ENCODE data around the gene PPIP5K2. TPM values are rescaled to one million over a fixed set of nuclear protein-coding genes. Genes with fewer than 3 reads are reported as not detected.
A peak's percentile ranks its signal among the peaks of the same experiment; 100 is the strongest.
"Not testable (repeated sequence)": the region's sequence is repeated elsewhere in the genome, so short reads cannot be mapped to it uniquely, and the experiment has no call there.

PPIP5K2 gene
- total and polyA plus RNA-seq, 10 donors = 22.3 to 79.8 (median 63.5) TPM

DNA sequence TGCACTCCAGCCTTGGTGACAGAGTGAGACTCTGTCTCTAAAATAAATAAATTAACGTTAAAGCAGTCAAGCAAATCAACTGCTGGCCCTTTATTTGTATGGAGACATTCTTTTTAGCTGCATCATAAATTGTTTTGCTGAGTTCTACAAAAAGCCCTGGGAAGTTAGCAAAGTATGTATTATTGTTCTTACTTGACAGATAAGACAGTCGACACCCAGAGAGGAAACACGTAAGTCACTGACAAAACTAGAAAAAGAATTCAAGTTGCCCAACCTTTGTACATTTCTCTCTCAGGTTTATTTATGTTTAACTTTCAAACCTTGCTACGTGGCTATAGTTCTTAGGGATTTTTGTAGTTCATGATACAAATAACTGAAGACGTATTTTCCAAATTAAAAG is 98.1 kb downstream of the PPIP5K2 start:
- no peak for DNase-seq
- H3K4me1 ChIP-seq = peaks cover 0 to 5% (median 2%) of the 10 kb centered on the region in 6 donors
- no peak overlapping the region for H3K4me3 ChIP-seq
- no peaks in the 10 kb centered on the region for H3K36me3 ChIP-seq
- H3K27me3 ChIP-seq (replicated peaks in 1 of 7) = no peaks in the 10 kb centered on the region
- WGBS, 5 donors = 78 to 88% (median 82%) methylated on average over 5 of the region's 5 CpGs
- intact Hi-C loops (cut with DNase I; ENCODE audit: low total_unique reads) = no loop called here
- no peak overlapping the region for H3K27ac ChIP-seq
- TF ChIP-seq, protein P1, sequence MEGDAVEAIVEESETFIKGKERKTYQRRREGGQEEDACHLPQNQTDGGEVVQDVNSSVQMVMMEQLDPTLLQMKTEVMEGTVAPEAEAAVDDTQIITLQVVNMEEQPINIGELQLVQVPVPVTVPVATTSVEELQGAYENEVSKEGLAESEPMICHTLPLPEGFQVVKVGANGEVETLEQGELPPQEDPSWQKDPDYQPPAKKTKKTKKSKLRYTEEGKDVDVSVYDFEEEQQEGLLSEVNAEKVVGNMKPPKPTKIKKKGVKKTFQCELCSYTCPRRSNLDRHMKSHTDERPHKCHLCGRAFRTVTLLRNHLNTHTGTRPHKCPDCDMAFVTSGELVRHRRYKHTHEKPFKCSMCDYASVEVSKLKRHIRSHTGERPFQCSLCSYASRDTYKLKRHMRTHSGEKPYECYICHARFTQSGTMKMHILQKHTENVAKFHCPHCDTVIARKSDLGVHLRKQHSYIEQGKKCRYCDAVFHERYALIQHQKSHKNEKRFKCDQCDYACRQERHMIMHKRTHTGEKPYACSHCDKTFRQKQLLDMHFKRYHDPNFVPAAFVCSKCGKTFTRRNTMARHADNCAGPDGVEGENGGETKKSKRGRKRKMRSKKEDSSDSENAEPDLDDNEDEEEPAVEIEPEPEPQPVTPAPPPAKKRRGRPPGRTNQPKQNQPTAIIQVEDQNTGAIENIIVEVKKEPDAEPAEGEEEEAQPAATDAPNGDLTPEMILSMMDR (IDR thresholded peaks at IDR 0.05 in 8 of 11, conservative IDR thresholded peaks at IDR 0.05 in 3 of 11) = no peak
- TF ChIP-seq POLR2A (IDR thresholded peaks at IDR 0.05) = no peak
- no peak for TF ChIP-seq POLR2AphosphoS5 (IDR thresholded peaks at IDR 0.05)
- H3K9me3 ChIP-seq = peaks cover 0 to 6% (median 0%) of the 10 kb centered on the region in 8 donors

DNA sequence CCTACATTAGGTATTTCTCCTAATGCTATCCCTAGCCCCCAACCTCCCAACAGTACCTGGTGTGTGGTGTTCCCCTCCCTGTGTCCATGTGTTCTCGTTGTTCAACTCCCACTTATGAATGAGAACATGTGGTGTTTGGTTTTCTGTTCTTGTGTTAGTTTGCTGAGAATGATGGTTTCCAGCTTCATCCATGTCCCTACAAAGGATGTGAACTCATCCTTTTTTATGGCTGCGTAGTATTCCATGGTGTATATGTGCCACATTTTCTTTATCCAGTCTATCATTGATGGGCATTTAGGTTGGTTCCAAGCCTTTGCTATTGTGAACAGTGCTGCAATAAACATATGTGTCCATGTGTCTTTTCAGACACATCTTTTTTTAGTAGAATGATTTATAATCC is 99.0 kb downstream of the PPIP5K2 start:
- H3K4me3 ChIP-seq; H3K27ac ChIP-seq; H3K4me1 ChIP-seq; H3K9me3 ChIP-seq; DNase-seq; intact Hi-C loops (cut with DNase I; ENCODE audit: low total_unique reads); H3K27me3 ChIP-seq (replicated peaks in 1 of 7); H3K36me3 ChIP-seq: not testable (repeated sequence)
- WGBS, 5 donors = 92 to 97% (median 95%) methylated on average over 2 of the region's 2 CpGs

DNA sequence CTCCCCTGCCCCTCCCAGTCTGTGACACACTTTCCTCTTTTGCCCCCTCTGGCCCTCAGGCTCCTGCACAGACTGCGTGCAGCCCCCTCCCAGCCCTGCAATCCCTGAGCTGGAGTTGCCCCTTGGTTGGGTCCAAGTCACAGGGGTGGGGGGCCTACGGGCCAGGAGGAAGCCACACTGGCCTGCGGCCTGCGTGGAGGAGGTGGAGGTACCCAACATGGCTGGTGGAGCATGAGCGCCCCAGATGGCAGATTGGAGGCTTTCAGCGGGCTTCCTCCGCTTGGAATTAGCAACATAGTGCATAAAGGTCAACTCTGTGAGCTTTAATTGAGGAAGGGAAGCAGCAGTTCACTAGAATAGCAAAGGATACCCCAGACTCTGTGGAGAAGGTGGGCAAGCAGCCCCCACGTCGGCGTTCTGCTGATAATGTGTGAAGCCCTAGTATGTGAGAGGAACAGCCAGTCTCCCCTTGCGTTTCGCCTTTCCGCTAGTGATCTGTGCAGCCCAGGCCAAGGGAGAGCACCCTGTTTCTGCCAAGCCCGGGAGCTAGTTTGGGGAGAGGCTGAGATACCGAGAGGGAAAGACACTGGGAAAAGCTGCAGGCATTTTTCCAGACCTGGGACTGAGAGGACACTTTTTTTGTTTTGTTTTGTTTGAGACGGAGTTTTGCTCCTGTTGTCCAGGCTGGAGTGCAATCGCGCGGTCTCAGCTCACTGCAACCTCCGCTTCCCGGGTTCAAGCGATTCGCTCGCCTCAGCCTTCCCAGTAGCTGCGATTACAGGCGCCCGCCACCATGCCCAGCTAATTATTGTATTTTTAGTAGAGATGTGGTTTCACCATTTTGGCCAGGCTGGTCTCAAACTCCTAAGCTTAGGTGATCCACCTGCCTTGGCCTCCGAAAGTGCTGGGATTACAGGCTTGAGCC is 103.2 kb downstream of the PPIP5K2 start:
- no peaks in the 10 kb centered on the region for H3K36me3 ChIP-seq
- TF ChIP-seq POLR2AphosphoS5 (IDR thresholded peaks at IDR 0.05) = no peak
- TF ChIP-seq POLR2A (IDR thresholded peaks at IDR 0.05) = no peak
- TF ChIP-seq, protein P1 (IDR thresholded peaks at IDR 0.05 in 8 of 11, conservative IDR thresholded peaks at IDR 0.05 in 3 of 11) = no peak
- peaks cover 0 to 6% (median 0%) of the 10 kb centered on the region in 7 donors for H3K27me3 ChIP-seq (replicated peaks in 1 of 7)
- intact Hi-C loops (cut with DNase I; ENCODE audit: low total_unique reads) = no loop called here
- peaks cover 0 to 6% (median 0%) of the 10 kb centered on the region in 8 donors for H3K9me3 ChIP-seq
- WGBS, 5 donors = 92 to 96% (median 94%) methylated on average over 25 to 28 of the region's 28 CpGs
- peaks cover 0 to 5% (median 1%) of the 10 kb centered on the region in 6 donors for H3K4me1 ChIP-seq
- H3K27ac ChIP-seq = no peak overlapping the region
- no peak for DNase-seq
- no peak overlapping the region for H3K4me3 ChIP-seq

DNA sequence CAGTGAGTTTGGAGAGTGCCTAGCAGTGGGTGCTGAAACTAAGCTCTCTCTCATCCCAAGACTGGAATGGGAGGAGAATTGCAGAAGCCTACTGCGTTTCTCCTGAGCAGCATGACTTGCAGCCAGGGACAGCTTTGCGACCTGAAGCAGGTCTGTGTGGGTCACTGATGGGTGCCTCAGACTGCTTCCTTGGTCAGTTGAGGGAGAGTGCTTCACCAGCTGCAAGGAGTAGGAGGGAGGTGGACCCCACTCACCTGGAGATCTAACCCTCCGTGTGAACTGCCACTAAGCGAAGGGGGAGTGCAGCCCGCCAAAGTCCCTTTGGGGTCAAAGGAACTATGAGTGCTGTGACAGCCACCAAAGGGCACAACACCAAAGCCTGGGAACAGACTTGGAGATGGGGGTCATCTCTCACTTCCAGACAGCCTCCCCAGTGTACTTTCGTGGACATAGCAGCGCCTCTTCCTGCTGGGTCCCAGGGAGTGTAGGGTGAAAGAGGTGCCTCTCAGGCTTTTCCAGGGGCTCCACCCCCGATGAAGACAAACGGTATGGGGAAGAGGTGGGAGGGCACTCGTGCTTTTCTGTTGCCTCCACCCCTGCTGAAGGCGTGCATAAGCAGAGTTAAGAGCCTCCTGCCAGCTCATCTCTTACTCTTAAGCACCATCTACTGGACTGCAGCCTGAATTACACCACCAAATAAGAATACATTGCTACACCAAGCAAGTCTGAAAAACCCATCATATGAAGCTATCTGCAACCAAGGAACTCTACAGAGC is 104.2 kb downstream of the PPIP5K2 start:
- Histone ChIP-seq H3K36me3 (no peaks in the 10 kb centered on the region), H3K4me1 (peaks cover 0 to 5% (median 1%) of the 10 kb centered on the region in 6 donors), H3K27me3 (replicated peaks in 1 of 7) (peaks cover 0 to 6% (median 0%) of the 10 kb centered on the region in 7 donors), H3K9me3 (peaks cover 0 to 2% (median 0%) of the 10 kb centered on the region in 8 donors), H3K4me3 (no peak overlapping the region), H3K27ac (no peak overlapping the region)
- TF ChIP-seq POLR2AphosphoS5 (IDR thresholded peaks at IDR 0.05) = no peak
- TF ChIP-seq, protein P1 (IDR thresholded peaks at IDR 0.05 in 8 of 11, conservative IDR thresholded peaks at IDR 0.05 in 3 of 11) = peak; percentile 32 to 72 (median 60)
- TF ChIP-seq POLR2A (IDR thresholded peaks at IDR 0.05) = no peak
- no peak for DNase-seq
- WGBS, 5 donors = 55 to 61% (median 58%) methylated on average over 10 to 11 of the region's 11 CpGs
- intact Hi-C loops (cut with DNase I; ENCODE audit: low total_unique reads) = no loop called here

Measured in spleen (tissue), 11 donors.